Activated CD8-positive, alpha-beta memory T cell treated with anti-CD3 and anti-CD28 coated beads, Interleukin-2, amount 10 ng/mL, durations not matched to agents 7 days and 5 days (primary cell): Measurements from ENCODE around the gene SLC1A3. TPM values are rescaled to one million over a fixed set of nuclear protein-coding genes. Genes with fewer than 3 reads are reported as not detected.

ENCODE experiments used
- ATAC-seq: fragments of 150-1000 bp; cut with Tn5 transposase; one replicate; pipeline ENCODE4 v1.10.0; 2021; ENCODE audit warnings: moderate library complexity
- CTCF ChIA-PET: fragments of 350-600 bp; sonication (Branson Sonifier 250); formaldehyde crosslinking; loops from one replicate; lab custom pipeline; 2021; ENCODE audit warnings: antibody characterized with exemption; lab: Charles Lee
- DNase-seq: peaks from one replicate; pipeline ENCODE4 v3.0.0-alpha.2; 2020
- H3K27ac Mint-ChIP-seq: one replicate; pipeline ENCODE4 v1.8.0; 2021; ENCODE audit warnings: mild to moderate bottlenecking, mixed read lengths
- H3K27me3 Mint-ChIP-seq: one replicate; pipeline ENCODE4 v1.8.0; 2021; ENCODE audit warnings: mixed read lengths
- H3K36me3 Mint-ChIP-seq: one replicate; pipeline ENCODE4 v1.8.0; 2021; ENCODE audit warnings: mild to moderate bottlenecking, mixed read lengths
- H3K4me1 Mint-ChIP-seq: one replicate; pipeline ENCODE4 v1.8.0; 2021; ENCODE audit warnings: mixed read lengths
- H3K4me3 Mint-ChIP-seq: one replicate; pipeline ENCODE4 v1.8.0; 2021; ENCODE audit warnings: mild to moderate bottlenecking, moderate library complexity, mixed read lengths
- H3K9me3 Mint-ChIP-seq: one replicate; pipeline ENCODE4 v1.8.0; 2022; ENCODE audit warnings: low read depth, mixed read lengths
- total RNA-seq, 2 experiments: library from RNA; stranded (reverse); gene quantifications; one replicate each; pipeline ENCODE4 v1.2.3, GENCODE V29; 2021

SLC1A3 gene
- total RNA-seq, 2 experiments from 2014 or later: not detected

DNA sequence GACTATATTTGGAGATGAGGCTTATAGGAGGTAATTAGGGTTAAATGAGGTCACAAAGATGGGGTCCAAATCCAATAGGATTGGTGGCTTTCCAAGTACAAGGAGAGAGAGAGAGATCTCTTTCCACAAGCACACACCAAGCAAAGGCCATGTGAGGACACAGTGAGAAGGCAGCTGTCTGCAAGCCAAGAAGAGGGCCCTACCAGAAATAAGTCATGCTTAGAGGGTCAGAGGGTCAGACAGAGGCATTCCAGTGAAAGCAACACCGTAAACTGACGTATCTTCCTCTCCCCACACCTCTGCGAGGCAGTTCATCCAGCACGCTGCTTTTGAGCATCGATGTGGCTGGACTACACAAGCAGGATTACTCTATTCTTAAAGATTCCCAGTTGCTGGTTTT lies 87.9 kb downstream of the SLC1A3 start:
- no peaks in the 10 kb centered on the region for H3K9me3 Mint-ChIP-seq
- no peak for ATAC-seq
- no peaks in the 10 kb centered on the region for H3K36me3 Mint-ChIP-seq
- H3K27me3 Mint-ChIP-seq: peaks cover 24% of the 10 kb centered on the region
- H3K4me3 Mint-ChIP-seq: no peak overlapping the region
- CTCF ChIA-PET: interaction anchor here (1.9 kb wide), 1 partner anchor 15 kb away, joined by 5 read pairs; no protein-coding TSS in a partner anchor
- H3K4me1 Mint-ChIP-seq: peaks cover 9% of the 10 kb centered on the region
- DNase-seq: no peak
- H3K27ac Mint-ChIP-seq: no peak overlapping the region

- Mint-ChIP-seq H3K27me3 (peaks cover 28% of the 10 kb centered on the region), H3K9me3 (no peaks in the 10 kb centered on the region), H3K4me3 (no peak overlapping the region), H3K27ac (no peak overlapping the region), H3K36me3 (no peaks in the 10 kb centered on the region), H3K4me1 (no peaks in the 10 kb centered on the region)
- CTCF ChIA-PET: interaction anchor here (0.8 to 1.9 kb wide), 9 partner anchors 9 to 430 kb away, joined by 3 to 7 read pairs (median 4); no protein-coding TSS in a partner anchor
- DNase-seq: peak; percentile 55
- peak; percentile 56 for ATAC-seq
Observed at GRCh38 chr5:36696059-36696673, 89.8 kb downstream of the SLC1A3 start.

- Mint-ChIP-seq H3K27me3 (peaks cover 23% of the 10 kb centered on the region), H3K9me3 (no peaks in the 10 kb centered on the region), H3K27ac (no peak overlapping the region), H3K4me1 (no peaks in the 10 kb centered on the region), H3K4me3 (no peak overlapping the region), H3K36me3 (no peaks in the 10 kb centered on the region)
- CTCF ChIA-PET: no interaction called here
- ATAC-seq: no peak
- no peak for DNase-seq
Observed at GRCh38 chr5:36698031-36698430, 91.6 kb downstream of the SLC1A3 start.

- no peak overlapping the region for H3K4me3 Mint-ChIP-seq
- ATAC-seq: no peak
- CTCF ChIA-PET: interaction anchor here (0.8 to 1.3 kb wide), 2 partner anchors 11 to 26 kb away, joined by 3 to 4 read pairs; no protein-coding TSS in a partner anchor
- H3K27ac Mint-ChIP-seq: no peak overlapping the region
- H3K27me3 Mint-ChIP-seq: peaks cover 20% of the 10 kb centered on the region
- H3K36me3 Mint-ChIP-seq: no peaks in the 10 kb centered on the region
- DNase-seq: no peak
- H3K9me3 Mint-ChIP-seq: no peaks in the 10 kb centered on the region
- no peaks in the 10 kb centered on the region for H3K4me1 Mint-ChIP-seq
Observed at GRCh38 chr5:36701085-36701698, 94.8 kb downstream of the SLC1A3 start.

DNA sequence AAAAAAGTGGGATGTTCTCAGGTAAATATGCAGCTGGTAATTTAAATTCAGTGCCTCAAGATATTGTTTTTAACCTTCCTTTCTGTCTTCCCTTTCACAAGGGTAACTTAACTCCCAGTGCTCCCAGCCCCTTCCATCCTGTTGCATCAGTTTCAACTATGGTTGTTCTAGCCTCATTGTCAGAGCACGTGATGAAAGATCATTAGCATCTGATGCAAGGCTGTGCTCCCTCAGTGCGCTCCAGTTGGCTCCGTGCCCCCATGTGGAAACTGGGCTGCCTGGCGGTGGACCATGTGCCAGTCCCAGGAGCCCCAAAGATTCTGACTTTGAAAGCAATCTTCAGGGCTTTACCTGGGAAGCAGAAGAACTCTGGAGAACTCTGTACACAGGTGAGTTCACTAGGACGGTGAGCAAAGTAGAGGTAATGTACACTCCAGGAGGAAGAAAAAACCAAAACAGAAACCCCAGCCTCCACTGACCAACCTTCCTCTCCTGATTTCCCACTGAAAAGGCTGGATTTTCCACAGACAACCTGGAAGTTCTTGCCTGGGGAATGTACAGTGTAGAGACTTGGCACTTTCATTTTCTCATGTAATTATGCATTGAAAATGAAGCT lies 96.9 kb downstream of the SLC1A3 start:
- no peaks in the 10 kb centered on the region for H3K4me1 Mint-ChIP-seq
- ATAC-seq (no peak), DNase-seq (no peak)
- no peak overlapping the region for H3K4me3 Mint-ChIP-seq
- H3K27me3 Mint-ChIP-seq: peaks cover 20% of the 10 kb centered on the region
- CTCF ChIA-PET: no interaction called here
- H3K36me3 Mint-ChIP-seq: no peaks in the 10 kb centered on the region
- no peaks in the 10 kb centered on the region for H3K9me3 Mint-ChIP-seq
- no peak overlapping the region for H3K27ac Mint-ChIP-seq

DNA sequence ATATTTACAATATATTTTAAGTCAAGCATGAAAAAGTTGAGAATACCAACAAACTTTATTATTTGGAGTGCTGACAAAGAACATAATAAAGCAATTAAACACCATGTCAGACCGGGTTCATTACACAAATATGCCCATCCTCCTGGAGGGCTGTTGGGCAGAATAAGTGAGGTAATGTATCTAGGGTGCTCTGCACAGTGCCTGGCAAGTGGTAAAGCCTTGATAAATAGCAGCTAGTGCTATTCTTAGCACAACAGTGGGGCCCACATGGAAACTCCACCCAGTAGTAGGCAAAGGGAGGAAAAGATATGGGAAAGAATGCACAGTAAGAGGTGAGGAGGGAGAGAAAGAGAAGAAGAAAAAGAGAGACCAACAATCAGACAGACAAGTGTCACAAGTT lies 97.7 kb downstream of the SLC1A3 start:
- no peaks in the 10 kb centered on the region for H3K4me1 Mint-ChIP-seq
- peaks cover 24% of the 10 kb centered on the region for H3K27me3 Mint-ChIP-seq
- no peaks in the 10 kb centered on the region for H3K36me3 Mint-ChIP-seq
- no peaks in the 10 kb centered on the region for H3K9me3 Mint-ChIP-seq
- DNase-seq: no peak
- ATAC-seq: no peak
- no peak overlapping the region for H3K27ac Mint-ChIP-seq
- CTCF ChIA-PET: no interaction called here
- no peak overlapping the region for H3K4me3 Mint-ChIP-seq

- CTCF ChIA-PET: no interaction called here
- no peak for ATAC-seq
- Mint-ChIP-seq H3K9me3 (no peaks in the 10 kb centered on the region), H3K27ac (no peak overlapping the region), H3K4me1 (no peaks in the 10 kb centered on the region), H3K36me3 (no peaks in the 10 kb centered on the region), H3K27me3 (peaks cover 22% of the 10 kb centered on the region), H3K4me3 (no peak overlapping the region)
- DNase-seq: no peak
Observed at GRCh38 chr5:36705055-36705454, 98.6 kb downstream of the SLC1A3 start.

DNA sequence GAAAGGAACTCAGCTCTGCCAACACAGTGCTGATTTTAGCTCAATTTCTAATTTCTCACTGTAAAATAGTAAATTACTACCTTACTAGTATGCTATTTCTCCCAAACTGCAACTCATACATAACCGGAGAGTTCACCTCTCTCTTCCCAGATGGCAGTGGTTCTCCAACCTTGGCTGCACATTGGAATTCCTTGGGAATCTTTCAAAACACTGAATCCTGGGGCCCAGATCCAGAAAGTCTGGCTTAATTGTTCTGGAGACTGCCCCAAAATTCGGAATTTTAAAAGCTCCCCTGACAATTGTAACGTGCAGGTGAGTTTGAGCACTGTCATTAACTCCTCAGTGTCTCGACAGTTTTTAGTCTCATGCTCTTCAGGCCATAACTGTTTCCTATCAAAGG lies 100.3 kb downstream of the SLC1A3 start:
- H3K9me3 Mint-ChIP-seq: no peaks in the 10 kb centered on the region
- no peak overlapping the region for H3K27ac Mint-ChIP-seq
- ATAC-seq: no peak
- H3K27me3 Mint-ChIP-seq: peaks cover 18% of the 10 kb centered on the region
- H3K4me3 Mint-ChIP-seq: no peak overlapping the region
- CTCF ChIA-PET: interaction anchor here (1.0 to 1.5 kb wide), 3 partner anchors 10 to 17 kb away, joined by 3 to 6 read pairs (median 3); no protein-coding TSS in a partner anchor
- no peak for DNase-seq
- no peaks in the 10 kb centered on the region for H3K4me1 Mint-ChIP-seq
- no peaks in the 10 kb centered on the region for H3K36me3 Mint-ChIP-seq

DNA sequence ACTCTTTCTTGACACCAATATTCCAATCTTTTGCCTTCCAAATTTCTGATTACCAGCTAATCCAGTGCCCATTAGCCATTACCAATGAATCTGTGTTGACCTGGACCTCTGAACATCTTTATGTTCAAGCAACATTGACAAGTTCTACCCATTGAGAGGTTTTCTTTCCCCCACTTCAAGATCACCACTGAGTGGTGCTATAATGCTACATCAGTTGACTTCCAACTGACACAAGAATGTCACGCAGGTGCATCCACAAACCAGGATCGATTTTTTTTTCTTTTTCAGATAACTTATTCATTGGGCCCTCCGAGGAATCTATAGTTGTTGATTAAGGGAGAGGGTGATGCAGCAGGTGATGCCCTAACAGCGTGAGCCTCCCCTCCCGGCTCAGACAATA lies 102.6 kb downstream of the SLC1A3 start:
- Mint-ChIP-seq H3K36me3 (no peaks in the 10 kb centered on the region), H3K4me1 (no peaks in the 10 kb centered on the region), H3K9me3 (no peaks in the 10 kb centered on the region), H3K27ac (no peak overlapping the region), H3K27me3 (peaks cover 9% of the 10 kb centered on the region), H3K4me3 (no peak overlapping the region)
- ATAC-seq (no peak), DNase-seq (no peak)
- CTCF ChIA-PET: interaction anchor here (0.7 to 1.9 kb wide), 2 partner anchors 14 to 467 kb away, joined by 3 to 5 read pairs; partner anchors contain the start of gene NADK2

DNA sequence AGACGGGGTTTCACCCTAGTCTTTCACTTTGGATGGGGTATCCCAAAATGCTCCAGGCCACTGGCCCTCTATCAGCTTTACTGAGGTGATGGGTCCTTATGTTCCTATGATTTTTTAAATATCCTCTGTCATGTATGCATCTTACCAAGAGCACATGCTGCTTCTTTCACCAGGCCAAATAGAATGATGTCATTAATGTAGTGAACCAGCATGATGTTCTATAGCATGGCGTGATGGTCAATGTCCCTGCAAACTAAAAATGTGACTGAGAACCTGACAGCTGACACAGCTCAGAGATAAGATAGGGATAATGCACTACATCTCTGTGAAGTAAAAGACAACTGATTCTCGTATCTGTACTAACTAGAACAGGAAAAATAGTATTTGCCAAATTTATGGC lies 103.6 kb downstream of the SLC1A3 start:
- CTCF ChIA-PET: interaction anchor here (0.9 to 1.9 kb wide), 2 partner anchors 15 to 30 kb away, joined by 3 to 5 read pairs; no protein-coding TSS in a partner anchor
- no peaks in the 10 kb centered on the region for H3K4me1 Mint-ChIP-seq
- ATAC-seq (no peak), DNase-seq (no peak)
- H3K27me3 Mint-ChIP-seq: peaks cover 4% of the 10 kb centered on the region
- no peak overlapping the region for H3K4me3 Mint-ChIP-seq
- H3K36me3 Mint-ChIP-seq: no peaks in the 10 kb centered on the region
- H3K27ac Mint-ChIP-seq: no peak overlapping the region
- no peaks in the 10 kb centered on the region for H3K9me3 Mint-ChIP-seq

DNA sequence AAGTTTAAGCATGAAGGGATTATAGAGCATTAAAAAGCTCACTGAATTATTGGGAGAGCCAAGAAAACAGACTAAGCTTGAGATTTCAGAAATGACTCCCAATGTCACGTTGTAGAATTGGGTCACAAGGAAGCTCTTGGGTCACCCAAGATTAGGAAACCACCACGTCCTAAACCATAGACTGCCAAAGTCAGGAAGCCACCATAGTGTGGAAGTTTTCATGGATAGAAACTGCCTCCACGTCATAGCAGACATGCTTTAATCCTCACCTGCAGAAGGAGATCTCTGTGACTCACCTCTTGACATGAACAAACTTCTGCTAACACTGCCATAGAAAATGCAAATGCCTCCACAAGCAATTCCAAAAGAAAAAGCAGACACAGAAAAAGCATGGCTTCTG lies 106.3 kb downstream of the SLC1A3 start:
- peaks cover 4% of the 10 kb centered on the region for H3K27me3 Mint-ChIP-seq
- no peaks in the 10 kb centered on the region for H3K36me3 Mint-ChIP-seq
- H3K4me3 Mint-ChIP-seq: no peak overlapping the region
- no peak overlapping the region for H3K27ac Mint-ChIP-seq
- ATAC-seq (no peak), DNase-seq (no peak)
- H3K9me3 Mint-ChIP-seq: no peaks in the 10 kb centered on the region
- no peaks in the 10 kb centered on the region for H3K4me1 Mint-ChIP-seq
- CTCF ChIA-PET: no interaction called here

- CTCF ChIA-PET: no interaction called here
- Mint-ChIP-seq H3K9me3 (no peaks in the 10 kb centered on the region), H3K27ac (no peak overlapping the region)
Observed at GRCh38 chr5:36713541-36713940, 107.1 kb downstream of the SLC1A3 start.

DNA sequence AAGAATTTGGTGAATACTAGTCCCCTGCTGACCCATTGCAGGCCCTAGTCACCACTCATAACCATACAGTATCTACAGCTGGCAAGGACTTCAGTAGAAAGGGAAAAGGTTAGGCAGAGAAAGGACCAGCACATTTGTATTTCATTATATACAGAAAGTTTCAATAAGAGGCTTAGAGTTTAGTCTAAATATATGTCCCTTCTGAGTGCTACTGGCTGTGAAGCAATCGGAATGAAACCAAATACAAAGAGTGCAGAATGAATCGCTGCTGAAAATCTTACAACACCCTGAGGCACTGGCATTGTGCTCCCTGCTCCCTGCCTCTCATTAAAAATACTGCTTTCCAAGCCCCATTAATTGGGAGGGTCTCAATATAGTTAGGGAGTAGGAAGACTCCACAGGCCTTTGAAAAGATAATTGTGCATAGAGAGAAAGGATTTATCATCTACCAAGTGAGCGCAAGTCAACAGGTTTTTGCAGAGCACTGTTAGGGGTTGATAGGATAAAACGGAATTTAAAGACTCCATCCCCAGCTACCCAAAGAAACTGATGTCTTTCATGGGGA lies 110.8 kb downstream of the SLC1A3 start:
- H3K4me1 Mint-ChIP-seq: no peaks in the 10 kb centered on the region
- CTCF ChIA-PET: no interaction called here
- H3K27ac Mint-ChIP-seq: no peak overlapping the region
- ATAC-seq (no peak), DNase-seq (no peak)
- H3K27me3 Mint-ChIP-seq: peaks cover 2% of the 10 kb centered on the region
- H3K4me3 Mint-ChIP-seq: no peak overlapping the region
- H3K36me3 Mint-ChIP-seq: no peaks in the 10 kb centered on the region
- H3K9me3 Mint-ChIP-seq: no peaks in the 10 kb centered on the region

More at GRCh38 chr5:36713541-36713940, 107.1 kb downstream of the SLC1A3 start:
- Mint-ChIP-seq H3K4me3 (no peak overlapping the region), H3K4me1 (no peaks in the 10 kb centered on the region), H3K36me3 (no peaks in the 10 kb centered on the region), H3K27me3 (peaks cover 4% of the 10 kb centered on the region)
- no peak for ATAC-seq
- DNase-seq: no peak
